Central memory CD4-positive, alpha-beta T cell (primary cell): Measurements from ENCODE around the gene SLC39A11.
"Not testable (repeated sequence)": the region's sequence is repeated elsewhere in the genome, so short reads cannot be mapped to it uniquely, and the experiment has no call there.

ENCODE experiments used
- DNase-seq: peaks from one replicate; pipeline ENCODE4 v3.0.0; 2022

The SLC39A11 gene

GRCh38 chr17:73069841-73070240, 22.6 kb downstream of the SLC39A11 start:
- no peak for DNase-seq

GRCh38 chr17:73069164-73069770, 23.2 kb downstream of the SLC39A11 start:
- DNase-seq: no peak

- DNase-seq: no peak
Measured at GRCh38 chr17:73068322-73069153, 23.9 kb downstream of the SLC39A11 start.

GRCh38 chr17:73067699-73068098, 24.8 kb downstream of the SLC39A11 start:
- not testable (repeated sequence) for DNase-seq

- DNase-seq: no peak
Measured at GRCh38 chr17:73067075-73067474, 25.4 kb downstream of the SLC39A11 start.

GRCh38 chr17:73066148-73066884, 26.2 kb downstream of the SLC39A11 start:
- no peak for DNase-seq

- no peak for DNase-seq
Measured at GRCh38 chr17:73065376-73065775, 27.1 kb downstream of the SLC39A11 start.

- DNase-seq: no peak
Measured at GRCh38 chr17:73064084-73064938, 28.2 kb downstream of the SLC39A11 start.

- DNase-seq: no peak
Measured at GRCh38 chr17:73062726-73063125, 29.8 kb downstream of the SLC39A11 start.

- no peak for DNase-seq
Measured at GRCh38 chr17:73061161-73061560, 31.3 kb downstream of the SLC39A11 start.

GRCh38 chr17:73060721-73061120, 31.8 kb downstream of the SLC39A11 start:
- no peak for DNase-seq

- not testable (repeated sequence) for DNase-seq
Measured at GRCh38 chr17:73059713-73060112, 32.8 kb downstream of the SLC39A11 start.

GRCh38 chr17:73058022-73058421, 34.5 kb downstream of the SLC39A11 start:
- DNase-seq: no peak

- DNase-seq: no peak
Measured at GRCh38 chr17:73057196-73057595, 35.3 kb downstream of the SLC39A11 start.

GRCh38 chr17:73052923-73053322, 39.6 kb downstream of the SLC39A11 start:
- DNase-seq: no peak

GRCh38 chr17:73050797-73051196, 41.7 kb downstream of the SLC39A11 start:
- DNase-seq: no peak

GRCh38 chr17:73048170-73048569, 44.3 kb downstream of the SLC39A11 start:
- DNase-seq: no peak

GRCh38 chr17:73045724-73046123, 46.8 kb downstream of the SLC39A11 start:
- DNase-seq: no peak

GRCh38 chr17:73043686-73044581, 48.6 kb downstream of the SLC39A11 start:
- no peak for DNase-seq

- no peak for DNase-seq
Measured at GRCh38 chr17:73042809-73043685, 49.4 kb downstream of the SLC39A11 start.

GRCh38 chr17:73042225-73042624, 50.3 kb downstream of the SLC39A11 start:
- no peak for DNase-seq
